ENCODE results near the gene SASS6. TPM values are rescaled to one million over a fixed set of nuclear protein-coding genes. Genes with fewer than 3 reads are reported as not detected.

Gene SASS6
- total RNA-seq, 1 donor: 5.2 TPM

GRCh38 chr1:100038660-100039287 lies 94.0 kb downstream of the SASS6 start:
- H3K4me3 ChIP-seq (ENCODE audit: low read depth, low read length): peak overlapping the region; percentile 96
- DNase-seq (ENCODE audit: low read depth): peak; percentile 87
- no peak for TF ChIP-seq CTCF (IDR thresholded peaks at IDR 0.05; ENCODE audit: insufficient read depth, low read depth, low read length)

GRCh38 chr1:100037927-100038659 lies 94.6 kb downstream of the SASS6 start:
- peak; percentile 88 for DNase-seq (ENCODE audit: low read depth)
- TF ChIP-seq CTCF (IDR thresholded peaks at IDR 0.05; ENCODE audit: insufficient read depth, low read depth, low read length): no peak
- H3K4me3 ChIP-seq (ENCODE audit: low read depth, low read length): peak overlapping the region; percentile 96

GRCh38 chr1:100037656-100037926 lies 95.1 kb downstream of the SASS6 start:
- no peak for DNase-seq (ENCODE audit: low read depth)
- peak overlapping the region; percentile 96 for H3K4me3 ChIP-seq (ENCODE audit: low read depth, low read length)
- TF ChIP-seq CTCF (IDR thresholded peaks at IDR 0.05; ENCODE audit: insufficient read depth, low read depth, low read length): no peak

GRCh38 chr1:100036718-100037655 lies 95.7 kb downstream of the SASS6 start:
- no peak for TF ChIP-seq CTCF (IDR thresholded peaks at IDR 0.05; ENCODE audit: insufficient read depth, low read depth, low read length)
- H3K4me3 ChIP-seq (ENCODE audit: low read depth, low read length): peak overlapping the region; percentile 96
- peak; percentile 37 for DNase-seq (ENCODE audit: low read depth)

- H3K4me3 ChIP-seq (ENCODE audit: low read depth, low read length): no peak overlapping the region
- TF ChIP-seq CTCF (IDR thresholded peaks at IDR 0.05; ENCODE audit: insufficient read depth, low read depth, low read length): no peak
- DNase-seq (ENCODE audit: low read depth): no peak
Measured at GRCh38 chr1:100035214-100035613, 97.5 kb downstream of the SASS6 start.

GRCh38 chr1:100034470-100034869 lies 98.3 kb downstream of the SASS6 start:
- DNase-seq (ENCODE audit: low read depth): peak; percentile 49
- peak; percentile 54 for TF ChIP-seq CTCF (IDR thresholded peaks at IDR 0.05; ENCODE audit: insufficient read depth, low read depth, low read length)
- H3K4me3 ChIP-seq (ENCODE audit: low read depth, low read length): no peak overlapping the region

Small RNA genes lying within 50 kb of the gene (small RNA-seq; reads per million reads assigned to genes)
- not detected for gene AC093019.1

Other genes with a start within 250 kb of the SASS6 start
- 21.6 and 28.1 TPM in 2 replicates for gene SLC35A3, start 162.9 kb downstream of the SASS6 start, total RNA-seq
- 10.0 and 11.7 TPM in 2 replicates for gene TRMT13, start 233 bp upstream of the SASS6 start, total RNA-seq
- 0.32 TPM in 1 of 2 replicates, not detected in the other for gene LRRC39, start 45.3 kb upstream of the SASS6 start, total RNA-seq
- 4.2 and 6.0 TPM in 2 replicates for gene DBT, start 116.9 kb upstream of the SASS6 start, total RNA-seq
- gene RTCA, start 133.3 kb upstream of the SASS6 start, total RNA-seq: 31.1 and 32.5 TPM in 2 replicates
- 4.2 and 5.2 TPM in 2 replicates for gene CDC14A, start 219.6 kb upstream of the SASS6 start, total RNA-seq